ENCODE measurements around the gene FARS2. TPM values are rescaled to one million over a fixed set of nuclear protein-coding genes. Genes with fewer than 3 reads are reported as not detected.

FARS2 gene
- total and polyA plus RNA-seq, 11 donors = 11.4 to 24.6 (median 20.5) TPM

DNA sequence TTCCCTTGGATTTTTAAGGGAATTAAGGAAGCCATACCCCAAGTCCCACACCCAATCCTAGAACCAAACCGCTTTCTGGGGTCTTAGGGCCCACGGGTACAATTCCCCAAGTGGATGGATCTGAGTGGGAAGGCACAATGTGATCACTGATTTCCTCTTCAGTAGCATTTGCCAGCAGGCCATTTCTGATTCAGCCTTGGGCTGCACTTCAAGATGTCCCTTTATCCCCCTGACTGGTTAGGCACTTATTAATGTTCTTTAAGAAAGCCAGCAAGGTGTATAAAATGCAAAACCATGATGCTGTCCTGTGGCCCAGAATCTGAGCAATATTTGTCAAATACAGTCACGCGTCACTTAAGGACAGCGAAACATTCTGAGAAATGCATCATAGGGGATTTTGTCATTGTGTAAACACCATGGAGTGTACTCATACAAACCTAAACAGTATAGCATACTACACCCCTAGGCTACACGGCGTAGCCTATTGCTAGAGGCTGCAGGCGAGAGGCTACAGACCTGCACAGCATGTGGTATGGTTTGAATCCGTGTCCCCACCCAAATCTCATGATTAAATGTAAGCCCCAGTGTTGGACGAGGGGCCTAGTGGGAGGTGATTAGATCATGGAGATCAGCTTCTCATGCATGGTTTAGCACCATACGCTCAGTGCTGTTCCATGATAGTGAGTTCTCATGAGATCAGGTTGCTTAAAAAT, 511.3 kb downstream of the FARS2 start:
- DNase-seq (no peak), ATAC-seq (no peak)
- 96 to 98% (median 97%) methylated on average over 11 of the region's 11 CpGs for WGBS, 4 donors
- Histone ChIP-seq H3K27ac (no peak overlapping the region), H3K27me3 (no peaks in the 10 kb centered on the region), H3K4me1 (peaks cover 0 to 7% (median 0%) of the 10 kb centered on the region in 12 donors), H3K4me3 (no peak overlapping the region), H3K9me3 (peaks cover 0 to 13% (median 0%) of the 10 kb centered on the region in 12 donors), H3K36me3 (peaks cover 0 to 3% (median 0%) of the 10 kb centered on the region in 9 donors)
- intact Hi-C loops (cut with DNase I) = no loop called here
- TF ChIP-seq CTCF (IDR thresholded peaks at IDR 0.05) (no peak), POLR2A (IDR thresholded peaks at IDR 0.05) (no peak)

DNA sequence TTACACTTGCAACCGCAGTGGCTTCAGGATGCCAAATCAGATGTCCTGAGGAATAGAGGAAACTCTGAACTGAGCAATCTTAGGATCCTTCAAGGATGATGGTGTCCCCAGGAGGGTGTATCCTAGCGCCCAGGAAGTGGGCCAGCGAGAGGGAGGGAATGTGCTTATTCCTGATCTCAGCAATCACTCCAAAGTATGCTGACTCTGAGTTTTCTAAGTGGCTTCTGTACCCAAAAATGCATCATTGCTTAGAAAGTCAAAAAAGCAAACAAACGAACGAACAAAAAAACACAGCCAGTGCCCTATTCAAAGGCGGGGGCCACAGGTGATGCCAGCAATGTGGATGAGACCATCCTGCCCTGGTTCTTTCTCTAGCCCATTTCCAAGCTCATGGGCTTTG, 514.8 kb downstream of the FARS2 start:
- H3K27me3 ChIP-seq = no peaks in the 10 kb centered on the region
- intact Hi-C loops (cut with DNase I) = no loop called here
- DNase-seq = no peak
- WGBS, 4 donors = 96 to 99% (median 97%) methylated on average over 6 of the region's 6 CpGs
- peaks cover 0 to 3% (median 0%) of the 10 kb centered on the region in 9 donors for H3K36me3 ChIP-seq
- H3K4me1 ChIP-seq = peaks cover 0 to 7% (median 0%) of the 10 kb centered on the region in 12 donors
- H3K4me3 ChIP-seq = no peak overlapping the region
- peaks cover 0 to 3% (median 0%) of the 10 kb centered on the region in 12 donors for H3K9me3 ChIP-seq
- ATAC-seq = no peak
- no peak overlapping the region for H3K27ac ChIP-seq
- no peak for TF ChIP-seq POLR2A (IDR thresholded peaks at IDR 0.05)

GRCh38 chr6:5776706-5777390, 515.5 kb downstream of the FARS2 start:
- H3K36me3 ChIP-seq = peaks cover 0 to 2% (median 0%) of the 10 kb centered on the region in 9 donors
- H3K4me1 ChIP-seq = peaks cover 0 to 3% (median 0%) of the 10 kb centered on the region in 12 donors
- ATAC-seq = no peak
- H3K27ac ChIP-seq = no peak overlapping the region
- no peak overlapping the region for H3K4me3 ChIP-seq
- no peak for TF ChIP-seq POLR2A (IDR thresholded peaks at IDR 0.05)
- TF ChIP-seq CTCF (IDR thresholded peaks at IDR 0.05) = no peak
- peaks cover 0 to 3% (median 0%) of the 10 kb centered on the region in 12 donors for H3K9me3 ChIP-seq
- WGBS, 4 donors = 74 to 82% (median 80%) methylated on average over 12 of the region's 12 CpGs
- no peak for DNase-seq
- no peaks in the 10 kb centered on the region for H3K27me3 ChIP-seq
- intact Hi-C loops (cut with DNase I) = no loop called here

GRCh38 chr6:5778317-5778857, 517.1 kb downstream of the FARS2 start:
- Histone ChIP-seq H3K4me1 (peaks cover 0 to 6% (median 0%) of the 10 kb centered on the region in 12 donors), H3K9me3 (peaks cover 0 to 3% (median 0%) of the 10 kb centered on the region in 12 donors), H3K27me3 (no peaks in the 10 kb centered on the region), H3K36me3 (peaks cover 0 to 2% (median 0%) of the 10 kb centered on the region in 9 donors), H3K4me3 (no peak overlapping the region), H3K27ac (no peak overlapping the region)
- no peak for DNase-seq
- no peak for ATAC-seq
- TF ChIP-seq CTCF (IDR thresholded peaks at IDR 0.05) (no peak), POLR2A (IDR thresholded peaks at IDR 0.05) (no peak)
- intact Hi-C loops (cut with DNase I) = no loop called here
- WGBS, 4 donors = 83 to 93% (median 91%) methylated on average over 7 of the region's 7 CpGs
